Body of pancreas (tissue), 4 donors: ENCODE measurements around the gene CSNK1G1. TPM values are rescaled to one million over a fixed set of nuclear protein-coding genes. Genes with fewer than 3 reads are reported as not detected.

Experiments used
- ATAC-seq: fragments of 150-250 bp; one replicate; pipeline ENCODE4 v1.9.1; 2016
- DNase-seq, 4 donors: peaks; one replicate each; pipeline ENCODE4 v3.0.0-alpha.2; 2019
- H3K27ac ChIP-seq, 4 donors: fragments of 200-600 bp; sonication (generic); 1 replicate in 3 of 4; 2 replicates in 1 of 4; pipeline versions ENCODE4 v1.5.1 to v1.6.1; 2016 to 2019; ENCODE audit warnings: mild to moderate bottlenecking in 1 of 4, mixed read lengths in 1 of 4, moderate library complexity in 1 of 4
- H3K27me3 ChIP-seq, 2 donors: fragments of 200-600 bp; sonication (generic); one replicate each; pipeline ENCODE4 v1.6.0; 2016; ENCODE audit warnings: mild to moderate bottlenecking in 1 of 2
- H3K36me3 ChIP-seq, 2 donors: fragments of 200-600 bp; sonication (generic); replicated peaks in 1 of 2; 2 replicates each; pipeline ENCODE4 v1.5.1; 2016; ENCODE audit warnings: low read depth in 2 of 2; ENCODE audit not compliant: insufficient read depth in 1 of 2
- H3K4me1 ChIP-seq: fragments of 200-600 bp; sonication (generic); one replicate; pipeline ENCODE4 v1.6.0; 2016
- H3K4me3 ChIP-seq, 2 donors: fragments of 200-600 bp; sonication (generic); 1 replicate in 1 of 2; 2 replicates in 1 of 2; pipeline ENCODE4 v1.5.1; 2016 to 2019
- H3K9me3 ChIP-seq, 3 donors: fragments of 200-600 bp; sonication (generic); 1 replicate in 2 of 3; 2 replicates in 1 of 3; pipeline ENCODE4 v1.5.1; 2016
- POLR2A ChIP-seq, 3 donors: fragments of 450-650 bp; IDR thresholded peaks; one replicate each; pipeline ENCODE4 v1.6.1; 2016; ENCODE audit warnings: antibody characterized with exemption in 3 of 3, mild to moderate bottlenecking in 2 of 3
- WGBS, 2 donors: methylation state at CpG; one replicate each; pipeline ENCODE4 v1.1.5; 2017; 5-methylcytosine and 5-hydroxymethylcytosine counted together
- intact Hi-C: fragments of 100-400 bp; cut with DNase I; formaldehyde crosslinking; loops from one replicate; pipeline ENCODE4 v1.15.1; 2023
- total RNA-seq, 2 donors: library from RNA; depleted of rRNA; stranded (reverse); fragments of >200 nt; gene quantifications; one replicate each; pipeline ENCODE4 v1.1.0, GENCODE V29; 2016
- TF ChIP-seq, protein P1 (sequence below), 7 experiments: fragments of 450-650 bp in 4 of 7; fragments of 200-600 bp in 3 of 7; sonication (generic) in 3 of 7; IDR thresholded peaks; one replicate each; pipeline ENCODE4 v1.5.1; 2016 to 2019; ENCODE audit warnings: antibody characterized with exemption in 7 of 7

CSNK1G1 gene
- total RNA-seq, 2 donors from 2014 or later: 6.7 to 13.8 TPM

DNA sequence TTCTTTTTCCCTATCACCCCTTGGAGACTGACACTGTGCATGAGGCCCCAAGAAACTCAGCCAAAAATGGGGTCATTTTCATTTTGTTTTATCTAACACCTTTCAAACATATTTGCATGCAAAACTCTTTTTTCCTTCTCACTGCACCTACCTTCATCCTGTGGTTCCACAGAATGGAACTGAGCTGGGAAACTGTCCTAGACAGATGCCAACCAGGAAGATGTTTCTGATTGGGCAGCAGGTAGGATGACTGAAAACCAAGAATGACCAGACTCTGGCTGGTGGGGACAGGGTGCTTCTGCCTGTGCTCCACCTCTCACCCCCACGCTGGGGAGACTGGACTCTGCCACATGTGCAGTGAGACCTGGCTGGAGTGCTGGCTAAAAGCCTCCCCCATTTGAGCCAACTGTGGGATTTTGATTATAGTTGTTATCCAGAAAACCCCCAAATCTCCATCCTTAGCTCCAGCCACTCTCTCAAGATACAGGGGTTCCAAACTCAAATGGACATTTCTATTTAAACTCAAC is 198.3 kb downstream of the CSNK1G1 start:
- 44 to 83% methylated on average over 1 of the region's 1 CpG for WGBS, 2 donors
- no peak for ATAC-seq
- H3K36me3 ChIP-seq: peaks cover 36 to 49% of the 10 kb centered on the region in 2 donors

DNA sequence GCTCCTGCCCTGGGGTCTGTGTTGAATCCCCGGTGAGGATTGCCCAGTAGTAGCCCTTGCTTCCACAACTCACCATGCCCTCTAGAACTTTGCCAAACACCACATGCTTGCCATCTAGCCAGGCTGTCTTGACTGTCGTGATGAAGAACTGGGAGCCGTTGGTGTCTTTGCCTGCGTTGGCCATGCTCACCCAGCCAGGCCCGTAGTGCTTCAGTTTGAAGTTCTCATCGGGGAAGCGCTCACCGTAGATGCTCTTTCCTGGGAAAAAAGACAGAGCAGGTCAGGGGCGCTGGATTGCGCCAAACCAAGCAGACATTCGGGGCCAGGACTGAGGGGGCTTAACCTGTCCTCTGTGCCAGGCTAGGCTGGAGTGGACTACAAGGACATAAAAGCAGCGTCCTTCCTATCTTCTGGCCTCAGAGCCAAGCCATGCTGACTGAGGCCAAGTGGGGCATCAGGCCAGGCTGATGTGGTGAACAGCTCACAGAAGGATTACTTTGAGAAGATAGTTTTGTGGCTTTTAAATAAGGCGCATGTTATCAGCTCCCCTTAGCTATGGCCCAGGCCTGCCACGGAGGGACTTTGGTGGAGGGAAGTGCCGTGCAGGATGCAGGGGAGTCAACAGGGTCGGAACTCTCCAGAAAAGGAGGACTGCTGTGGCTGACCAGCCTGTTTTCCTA is 199.2 kb downstream of the CSNK1G1 start:
- Histone ChIP-seq H3K36me3 (peaks cover 36 to 49% of the 10 kb centered on the region in 2 donors), H3K27ac (no peak overlapping the region), H3K27me3 (no peaks in the 10 kb centered on the region), H3K4me1 (peaks cover 64% of the 10 kb centered on the region), H3K9me3 (no peaks in the 10 kb centered on the region), H3K4me3 (no peak overlapping the region)
- DNase-seq (no peak), ATAC-seq (no peak)
- WGBS, 2 donors: 73 to 79% methylated on average over 5 to 16 of the region's 16 CpGs
- TF ChIP-seq POLR2A (IDR thresholded peaks at IDR 0.05): no peak
- TF ChIP-seq, protein P1, sequence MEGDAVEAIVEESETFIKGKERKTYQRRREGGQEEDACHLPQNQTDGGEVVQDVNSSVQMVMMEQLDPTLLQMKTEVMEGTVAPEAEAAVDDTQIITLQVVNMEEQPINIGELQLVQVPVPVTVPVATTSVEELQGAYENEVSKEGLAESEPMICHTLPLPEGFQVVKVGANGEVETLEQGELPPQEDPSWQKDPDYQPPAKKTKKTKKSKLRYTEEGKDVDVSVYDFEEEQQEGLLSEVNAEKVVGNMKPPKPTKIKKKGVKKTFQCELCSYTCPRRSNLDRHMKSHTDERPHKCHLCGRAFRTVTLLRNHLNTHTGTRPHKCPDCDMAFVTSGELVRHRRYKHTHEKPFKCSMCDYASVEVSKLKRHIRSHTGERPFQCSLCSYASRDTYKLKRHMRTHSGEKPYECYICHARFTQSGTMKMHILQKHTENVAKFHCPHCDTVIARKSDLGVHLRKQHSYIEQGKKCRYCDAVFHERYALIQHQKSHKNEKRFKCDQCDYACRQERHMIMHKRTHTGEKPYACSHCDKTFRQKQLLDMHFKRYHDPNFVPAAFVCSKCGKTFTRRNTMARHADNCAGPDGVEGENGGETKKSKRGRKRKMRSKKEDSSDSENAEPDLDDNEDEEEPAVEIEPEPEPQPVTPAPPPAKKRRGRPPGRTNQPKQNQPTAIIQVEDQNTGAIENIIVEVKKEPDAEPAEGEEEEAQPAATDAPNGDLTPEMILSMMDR (IDR thresholded peaks at IDR 0.05): no peak
- intact Hi-C loops: loop anchor here (10.0 kb wide), 1 partner anchor 62 kb away; the partner anchor contains the start of genes CIAO2A and SNX1

More for the DNA sequence above, 198.3 kb downstream of the CSNK1G1 start:
- Histone ChIP-seq H3K27me3 (no peaks in the 10 kb centered on the region), H3K9me3 (no peaks in the 10 kb centered on the region), H3K27ac (peak overlapping the region in 1 of 4 donors; percentile 4), H3K4me3 (no peak overlapping the region), H3K4me1 (peaks cover 58% of the 10 kb centered on the region)
- DNase-seq: no peak
- no peak for TF ChIP-seq POLR2A (IDR thresholded peaks at IDR 0.05)
- TF ChIP-seq, protein P1 (IDR thresholded peaks at IDR 0.05): no peak
- intact Hi-C loops: loop anchor here (10.0 kb wide), 1 partner anchor 63 kb away; the partner anchor contains the start of genes CIAO2A and SNX1

DNA sequence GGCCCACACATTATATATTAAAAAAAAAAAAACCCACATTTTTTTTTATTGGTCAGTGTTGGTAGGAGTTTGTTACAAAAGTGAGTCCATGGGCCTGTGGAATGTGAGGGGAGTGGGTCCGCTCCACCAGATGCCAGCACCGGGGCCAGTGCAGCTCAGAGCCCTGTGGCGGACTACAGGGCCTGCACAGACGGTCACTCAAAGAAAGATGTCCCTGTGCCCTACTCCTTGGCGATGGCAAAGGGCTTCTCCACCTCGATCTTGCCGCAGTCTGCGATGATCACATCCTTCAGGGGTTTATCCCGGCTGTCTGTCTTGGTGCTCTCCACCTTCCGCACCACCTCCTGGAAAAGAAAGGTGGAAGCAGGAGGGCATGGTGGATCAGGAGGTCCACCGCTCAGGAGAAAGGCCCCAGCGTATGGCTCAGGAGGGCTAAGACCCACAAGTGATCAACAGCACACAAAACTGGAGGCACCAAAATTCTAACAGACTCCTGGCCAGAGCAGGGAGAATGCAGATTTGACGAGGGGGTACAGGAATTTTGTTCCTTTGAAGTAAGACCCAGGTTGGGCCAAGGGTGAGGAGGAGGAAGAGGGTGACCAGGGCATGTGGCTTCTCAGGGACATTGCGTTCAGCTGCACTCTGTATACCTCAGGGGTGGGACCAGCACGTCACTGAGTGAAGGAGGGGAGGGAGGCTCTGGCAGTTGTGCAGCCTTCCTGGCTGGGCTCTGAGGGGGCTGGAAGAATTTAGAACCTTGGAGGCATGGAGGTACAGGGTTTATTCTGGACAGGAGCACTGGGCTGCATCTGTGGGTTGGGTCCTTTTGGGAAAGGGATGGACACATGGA is 199.9 kb downstream of the CSNK1G1 start:
- 82% methylated on average over 15 of the region's 15 CpGs for WGBS, 2 donors
- Histone ChIP-seq H3K4me3 (no peak overlapping the region), H3K27ac (no peak overlapping the region), H3K36me3 (peaks cover 36 to 49% of the 10 kb centered on the region in 2 donors), H3K4me1 (peaks cover 63% of the 10 kb centered on the region), H3K9me3 (no peaks in the 10 kb centered on the region), H3K27me3 (no peaks in the 10 kb centered on the region)
- DNase-seq (no peak), ATAC-seq (no peak)
- intact Hi-C loops: loop anchor here (10.0 kb wide), 1 partner anchor 61 kb away; the partner anchor contains the start of genes CIAO2A and SNX1
- TF ChIP-seq, protein P1 (IDR thresholded peaks at IDR 0.05): no peak
- no peak for TF ChIP-seq POLR2A (IDR thresholded peaks at IDR 0.05)

DNA sequence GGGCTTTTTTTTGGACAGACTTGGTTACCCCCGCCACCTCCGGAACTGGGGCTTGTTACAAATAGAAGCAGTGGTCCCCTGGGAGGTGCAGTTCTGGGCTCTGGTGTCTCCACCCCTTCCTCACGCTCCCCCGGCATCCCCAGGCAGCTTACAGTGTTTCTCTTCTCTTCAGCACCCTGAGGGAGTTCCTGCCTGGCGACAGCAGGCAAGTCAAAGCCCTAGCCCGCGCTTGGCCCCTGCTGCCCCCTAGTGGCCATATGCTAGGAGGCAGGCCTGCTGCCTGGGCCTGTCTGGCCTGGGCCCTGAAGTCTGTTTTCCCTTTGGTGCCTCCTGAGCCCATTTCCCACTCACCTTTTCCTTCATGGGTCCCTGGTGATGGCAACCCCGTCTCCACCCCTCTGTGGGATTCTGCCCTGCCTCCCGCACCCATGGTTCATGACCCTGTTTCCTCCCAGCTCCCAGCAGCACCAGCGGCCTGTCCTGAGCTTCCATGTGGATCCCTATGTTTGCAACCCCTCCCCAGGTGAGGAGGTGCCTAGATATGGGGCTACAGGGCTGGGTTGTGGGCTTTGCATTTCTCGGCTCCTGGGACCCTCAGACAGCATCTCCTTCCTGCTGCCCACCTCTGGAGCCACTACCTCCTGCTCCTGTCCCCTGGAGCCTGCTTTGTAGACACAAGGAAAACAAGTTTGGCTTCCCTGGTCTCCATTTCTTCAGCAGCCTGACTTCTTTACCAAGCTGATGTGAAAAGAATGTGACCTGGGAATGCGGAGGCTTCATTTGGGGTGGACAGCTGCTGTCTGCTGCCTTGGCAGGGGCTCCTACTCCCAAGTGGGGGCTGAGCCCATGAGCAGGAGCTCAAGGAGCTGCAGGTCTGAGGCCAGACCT is 202.2 kb downstream of the CSNK1G1 start:
- TF ChIP-seq, protein P1 (IDR thresholded peaks at IDR 0.05): peak; percentile 95 to 98 (median 97)
- TF ChIP-seq POLR2A (IDR thresholded peaks at IDR 0.05): peak in 2 of 3 donors; percentile 31 to 52
- intact Hi-C loops: loop anchor here (10.0 kb wide), 1 partner anchor 59 kb away; the partner anchor contains the start of genes CIAO2A and SNX1
- Histone ChIP-seq H3K4me3 (no peak overlapping the region), H3K27me3 (no peaks in the 10 kb centered on the region), H3K36me3 (peaks cover 26 to 33% of the 10 kb centered on the region in 2 donors), H3K9me3 (no peaks in the 10 kb centered on the region), H3K27ac (peak overlapping the region in 3 of 4 donors; percentile 21 to 40 (median 38)), H3K4me1 (peaks cover 45% of the 10 kb centered on the region)
- ATAC-seq (peak; percentile 85), DNase-seq (peak; percentile 90 to 94 (median 92))
- 12 to 18% methylated on average over 12 of the region's 12 CpGs for WGBS, 2 donors
